Measurements from ENCODE around the gene EYA2.
"Not testable (repeated sequence)": the region's sequence is repeated elsewhere in the genome, so short reads cannot be mapped to it uniquely, and the experiment has no call there.

The EYA2 gene

GRCh38 chr20:46895906-46896242, 1.2 kb downstream of the EYA2 start:
- no peak for DNase-seq

- DNase-seq, result peak; percentile 60
Measured at GRCh38 chr20:46897328-46897880, 2.8 kb downstream of the EYA2 start.

- DNase-seq, result no peak
Measured at GRCh38 chr20:46898423-46898822, 3.8 kb downstream of the EYA2 start.

- no peak for DNase-seq
Measured at GRCh38 chr20:46899621-46900020, 5.0 kb downstream of the EYA2 start.

GRCh38 chr20:46900086-46900485, 5.4 kb downstream of the EYA2 start:
- no peak for DNase-seq

- no peak for DNase-seq
Measured at GRCh38 chr20:46900826-46901225, 6.2 kb downstream of the EYA2 start.

GRCh38 chr20:46901638-46902037, 7.0 kb downstream of the EYA2 start:
- DNase-seq, result no peak

- DNase-seq, result no peak
Measured at GRCh38 chr20:46903256-46903655, 8.6 kb downstream of the EYA2 start.

GRCh38 chr20:46903937-46904336, 9.3 kb downstream of the EYA2 start:
- no peak for DNase-seq

GRCh38 chr20:46905364-46906125, 10.9 kb downstream of the EYA2 start:
- DNase-seq, result no peak

- DNase-seq, result no peak
Measured at GRCh38 chr20:46913329-46914044, 18.8 kb downstream of the EYA2 start.

GRCh38 chr20:46914789-46915379, 20.2 kb downstream of the EYA2 start:
- DNase-seq, result peak; percentile 44

GRCh38 chr20:46915575-46916257, 21.1 kb downstream of the EYA2 start:
- DNase-seq, result no peak

- DNase-seq, result no peak
Measured at GRCh38 chr20:46916258-46916603, 21.6 kb downstream of the EYA2 start.

GRCh38 chr20:46917155-46917554, 22.5 kb downstream of the EYA2 start:
- DNase-seq, result no peak

- no peak for DNase-seq
Measured at GRCh38 chr20:46920114-46920513, 25.5 kb downstream of the EYA2 start.

- DNase-seq, result not testable (repeated sequence)
Measured at GRCh38 chr20:46922841-46923240, 28.2 kb downstream of the EYA2 start.

GRCh38 chr20:46923550-46923949, 28.9 kb downstream of the EYA2 start:
- no peak for DNase-seq

- DNase-seq, result no peak
Measured at GRCh38 chr20:46928580-46929132, 34.0 kb downstream of the EYA2 start.

- no peak for DNase-seq
Measured at GRCh38 chr20:46929902-46930301, 35.3 kb downstream of the EYA2 start.

- no peak for DNase-seq
Measured at GRCh38 chr20:46930640-46931339, 36.1 kb downstream of the EYA2 start.

- DNase-seq, result peak; percentile 58
Measured at GRCh38 chr20:46931699-46932098, 37.1 kb downstream of the EYA2 start.

All from eye (tissue), 1 donor.